GM18951 (cell line): Measurements from ENCODE around the gene SLC25A29.

Source experiments
- POLR2A ChIP-seq: IDR thresholded peaks from 4 replicates; pipeline ENCODE4 v1.6.1; 2011; ENCODE audit warnings: mild to moderate bottlenecking; ENCODE audit not compliant: insufficient read length, insufficient read depth; ENCODE audit errors: extremely low read depth
- in situ Hi-C: fragments of 300-500 bp; cut with MboI; formaldehyde crosslinking; loops from one replicate; pipeline ENCODE4 v1.12.0; 2022; ENCODE audit warnings: low sequenced_read_pairs, mixed read lengths, inconsistent platforms; ENCODE audit not compliant: unreplicated experiment

SLC25A29 gene

GRCh38 chr14:100327128-100327527, 20.9 kb upstream of the SLC25A29 start:
- TF ChIP-seq POLR2A, result no peak
- in situ Hi-C loops, result no loop called here

- TF ChIP-seq POLR2A, result no peak
- in situ Hi-C loops, result no loop called here
Observed at GRCh38 chr14:100325958-100326357, 19.7 kb upstream of the SLC25A29 start.

DNA sequence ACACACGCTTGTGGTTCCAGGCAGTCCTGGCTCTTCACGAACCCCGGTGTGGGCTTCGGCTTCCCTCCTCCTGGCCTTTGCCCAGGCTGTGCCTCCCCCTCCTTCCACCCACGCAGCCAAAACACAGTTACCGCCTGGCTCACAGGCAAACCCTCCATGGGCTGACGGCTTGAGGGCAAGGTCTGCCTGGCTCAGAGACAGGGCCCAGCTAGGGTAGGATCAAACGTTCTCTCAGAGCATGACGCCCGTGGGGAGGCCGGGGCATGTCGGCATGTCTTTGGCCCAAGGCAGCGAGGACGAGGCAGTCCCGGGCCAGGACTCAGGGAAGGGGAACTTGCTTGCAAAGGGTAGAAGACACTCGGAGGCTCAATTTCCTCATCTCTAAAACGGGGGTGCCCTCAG, 19.0 kb upstream of the SLC25A29 start:
- TF ChIP-seq POLR2A, result no peak
- in situ Hi-C loops, result no loop called here

DNA sequence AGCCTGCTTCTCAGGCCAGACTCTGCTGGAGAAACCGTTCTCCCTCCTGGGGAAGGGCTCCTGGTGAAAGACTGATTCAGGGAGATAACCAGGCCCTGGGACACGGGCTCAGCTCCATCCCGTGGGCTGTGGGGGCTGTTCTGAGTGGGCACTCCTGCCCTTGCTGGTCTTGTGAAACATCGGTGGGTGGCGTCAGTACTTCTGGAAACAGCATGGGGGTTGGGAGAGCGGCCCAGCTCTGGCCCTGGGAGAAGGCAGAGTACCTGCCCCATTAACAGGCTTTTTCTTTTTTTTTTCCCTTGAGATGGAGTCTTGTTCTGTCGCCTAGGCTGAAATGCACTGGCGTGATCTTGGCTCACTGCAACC, 17.7 kb upstream of the SLC25A29 start:
- in situ Hi-C loops, result no loop called here
- TF ChIP-seq POLR2A, result no peak

- TF ChIP-seq POLR2A, result no peak
- in situ Hi-C loops, result no loop called here
Observed at GRCh38 chr14:100323121-100323941, 17.1 kb upstream of the SLC25A29 start, which contains the start of gene SLC25A47. SLC25A47 (plus strand) TSS chr14:100323339; CDS start chr14:100323415, 76 bp downstream.

DNA sequence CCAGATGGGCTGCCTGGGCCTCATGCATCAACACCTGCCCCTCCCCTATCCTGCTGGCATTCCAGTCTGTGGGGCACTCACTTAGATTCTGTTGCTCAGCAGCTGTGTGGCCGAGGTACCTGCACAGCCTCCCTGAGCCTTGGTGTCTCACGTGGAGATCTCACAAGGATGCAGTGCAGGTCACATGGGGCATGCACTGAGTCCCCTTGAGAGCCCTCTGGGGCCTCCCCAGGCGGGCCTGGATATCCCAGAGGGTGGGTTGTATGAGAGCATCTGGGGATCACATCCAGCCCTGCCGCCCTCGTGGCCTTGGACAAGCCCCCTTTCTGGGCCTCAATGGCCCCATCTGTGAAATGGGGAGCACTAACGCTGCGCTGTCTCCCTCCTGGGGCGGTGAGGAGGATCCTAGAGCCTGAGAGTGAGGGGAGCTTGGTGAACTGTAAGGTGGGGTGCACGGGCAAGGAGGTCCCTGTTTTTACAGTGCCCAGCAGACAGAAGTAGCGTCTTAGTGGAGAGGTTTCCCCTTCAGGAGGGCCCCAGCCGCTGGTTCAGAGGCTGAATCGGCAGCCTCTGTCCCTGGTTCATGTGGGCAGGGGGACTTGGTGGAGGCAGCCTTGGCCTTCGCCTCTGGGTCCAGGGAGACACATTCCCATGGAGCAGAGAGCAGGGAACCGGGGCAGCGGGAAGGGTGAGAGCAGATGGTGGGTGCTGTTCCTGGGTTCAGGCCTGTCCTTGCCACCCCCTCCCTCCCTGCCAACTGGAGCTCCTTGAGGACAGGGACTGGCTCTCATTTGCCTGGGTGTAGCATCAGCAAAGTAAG, 16.1 kb upstream of the SLC25A29 start:
- no peak for TF ChIP-seq POLR2A
- in situ Hi-C loops, result no loop called here

DNA sequence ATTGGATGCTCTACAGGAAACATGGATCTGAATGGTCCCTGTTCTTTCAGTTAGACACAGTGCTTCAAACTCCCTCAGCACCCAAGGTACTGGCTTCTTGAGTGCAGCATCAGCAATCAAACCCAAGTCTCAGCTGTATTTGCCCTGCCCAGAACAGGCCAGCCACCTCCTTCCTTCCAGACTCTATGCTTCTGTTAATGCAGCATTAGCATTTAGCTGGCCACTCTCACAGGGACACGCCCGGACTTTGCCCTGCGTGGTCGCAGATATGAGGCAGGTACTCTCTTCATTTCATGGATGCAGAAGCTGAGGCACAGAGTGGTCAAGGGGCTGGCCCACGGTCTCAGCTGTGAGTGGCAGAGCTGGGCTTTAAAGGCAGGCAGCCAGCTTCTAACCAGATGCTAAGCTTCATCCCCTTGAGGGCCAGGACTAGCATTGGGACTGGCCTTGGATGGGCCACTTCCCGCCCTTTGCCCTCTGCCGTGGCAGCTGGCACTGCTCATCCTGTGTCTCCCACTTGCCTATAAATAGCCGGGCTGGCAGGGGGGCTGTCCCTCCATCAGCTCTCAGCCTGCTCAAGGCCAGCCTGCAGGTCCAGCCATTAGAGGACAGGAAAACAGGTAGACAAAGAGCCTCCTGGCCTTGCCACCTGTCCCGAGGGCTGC, 15.4 kb upstream of the SLC25A29 start:
- in situ Hi-C loops, result no loop called here
- TF ChIP-seq POLR2A, result no peak

DNA sequence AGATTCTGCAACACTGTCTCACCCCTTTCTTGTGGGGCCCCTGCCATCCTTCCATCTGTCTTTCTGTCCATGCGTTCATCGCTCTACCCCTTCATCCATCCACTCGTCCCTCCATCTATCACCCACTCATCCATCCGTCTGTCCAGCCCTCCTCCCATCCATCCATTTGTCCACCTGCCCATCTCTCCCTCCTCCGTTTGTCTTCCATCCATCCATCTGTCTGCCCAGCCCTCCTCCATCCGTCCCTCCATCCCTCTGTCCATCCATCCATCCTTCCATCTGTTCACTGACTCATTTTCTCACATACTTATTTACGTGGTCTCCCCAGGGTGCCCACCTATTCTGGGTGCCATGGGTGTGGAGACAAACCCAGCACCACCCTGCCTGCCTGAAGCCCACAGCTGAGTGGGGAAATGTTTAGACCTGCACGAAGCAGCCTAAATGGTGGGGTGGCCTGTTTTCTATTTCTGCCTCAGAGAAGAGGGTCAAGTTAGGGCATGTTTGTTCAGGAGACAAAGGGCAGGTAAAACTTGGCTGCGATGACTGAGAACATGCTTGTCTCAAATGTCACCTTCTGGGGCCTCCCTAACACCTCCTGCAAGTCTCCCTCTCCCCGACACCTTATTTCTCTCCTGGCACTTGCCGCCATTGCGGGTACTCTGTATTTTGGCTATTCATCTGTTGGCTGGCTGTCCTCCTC, 14.1 kb upstream of the SLC25A29 start:
- in situ Hi-C loops, result no loop called here
- TF ChIP-seq POLR2A, result no peak

GRCh38 chr14:100317912-100318808, 11.9 kb upstream of the SLC25A29 start:
- TF ChIP-seq POLR2A, result peak; percentile 34
- in situ Hi-C loops, result no loop called here

DNA sequence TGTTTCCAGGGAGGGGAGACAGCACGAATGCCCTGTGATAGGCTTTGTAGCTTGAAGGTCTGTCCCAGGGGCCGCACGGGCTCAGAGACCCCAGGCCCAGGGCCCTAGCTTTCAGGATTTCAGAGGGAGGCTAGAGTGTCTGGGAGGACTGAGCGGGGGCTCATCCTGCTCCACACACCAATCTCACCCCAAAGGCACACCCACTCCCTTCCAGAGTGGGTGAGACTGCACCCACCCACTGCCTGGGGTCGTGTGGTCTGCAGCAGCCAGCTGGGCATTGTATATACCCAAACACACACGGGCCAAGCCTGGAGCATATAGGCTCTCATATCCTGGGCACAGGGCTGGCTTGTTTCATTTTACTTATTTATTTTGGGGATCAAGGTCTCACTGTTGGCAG, 11.1 kb upstream of the SLC25A29 start:
- in situ Hi-C loops, result no loop called here
- no peak for TF ChIP-seq POLR2A

DNA sequence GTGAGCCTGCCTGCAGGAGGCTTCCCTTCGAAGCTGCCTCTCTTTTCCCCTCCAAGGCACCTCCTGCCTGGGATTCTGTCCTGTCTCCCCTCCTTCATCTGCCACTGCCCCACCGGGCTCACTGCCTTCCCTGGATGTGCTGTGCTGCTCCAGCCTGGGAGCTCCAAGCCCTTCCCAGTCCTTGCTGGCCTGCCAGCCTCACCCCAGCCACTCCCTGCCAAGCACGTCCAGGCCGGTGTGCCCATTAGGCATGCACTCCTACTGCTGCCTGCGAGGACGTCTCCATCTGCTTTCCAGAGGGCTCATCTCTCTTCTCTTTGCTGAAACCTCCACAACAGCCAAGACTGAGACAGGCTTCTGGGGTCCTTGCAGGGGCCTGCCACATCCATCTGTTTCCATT, 8.5 kb upstream of the SLC25A29 start:
- in situ Hi-C loops, result no loop called here
- no peak for TF ChIP-seq POLR2A

GRCh38 chr14:100313464-100314230, 7.4 kb upstream of the SLC25A29 start:
- TF ChIP-seq POLR2A, result no peak
- in situ Hi-C loops, result no loop called here
